Esophagus muscularis mucosa (tissue), 4 donors: ENCODE data around the gene LTBR. TPM values are rescaled to one million over a fixed set of nuclear protein-coding genes. Genes with fewer than 3 reads are reported as not detected.

Source experiments
- DNase-seq: peaks from one replicate; pipeline ENCODE4 v3.0.0-alpha.2; 2017; ENCODE audit errors: extremely low spot score
- H3K27ac ChIP-seq, 4 donors: fragments of 200-600 bp; sonication (generic); replicated peaks in 1 of 4; 1 replicate in 3 of 4; 2 replicates in 1 of 4; pipeline ENCODE4 v1.5.1; 2016 to 2019; ENCODE audit warnings: mild to moderate bottlenecking in 1 of 4
- H3K27me3 ChIP-seq, 4 donors: fragments of 200-600 bp; sonication (generic); one replicate each; pipeline versions ENCODE4 v1.5.1 to v1.6.0; 2016 to 2019
- H3K36me3 ChIP-seq, 4 donors: fragments of 200-600 bp; sonication (generic); one replicate each; pipeline ENCODE4 v1.5.1; 2016 to 2019
- H3K4me1 ChIP-seq, 4 donors: fragments of 200-600 bp; sonication (generic); one replicate each; pipeline ENCODE4 v1.5.1; 2016 to 2019
- H3K4me3 ChIP-seq, 4 donors: fragments of 200-600 bp; sonication (generic); 1 replicate in 2 of 4; 2 replicates in 2 of 4; pipeline ENCODE4 v1.5.1; 2016 to 2019; ENCODE audit warnings: mild to moderate bottlenecking in 4 of 4, moderate library complexity in 1 of 4
- H3K9me3 ChIP-seq, 4 donors: fragments of 200-600 bp; sonication (generic); 1 replicate in 3 of 4; 2 replicates in 1 of 4; pipeline ENCODE4 v1.5.1; 2016 to 2019
- EP300 ChIP-seq: sonication (generic); formaldehyde crosslinking; IDR thresholded peaks from one replicate; pipeline ENCODE4 v1.6.1; 2017; ENCODE audit warnings: antibody characterized with exemption
- POLR2A ChIP-seq: fragments of 450-650 bp; IDR thresholded peaks from one replicate; pipeline ENCODE4 v1.6.1; 2017; ENCODE audit warnings: antibody characterized with exemption, moderate library complexity, mild to moderate bottlenecking, low read depth
- POLR2AphosphoS5 ChIP-seq, 2 donors: sonication (generic); formaldehyde crosslinking; IDR thresholded peaks; one replicate each; pipeline ENCODE4 v1.6.1; 2017; ENCODE audit warnings: antibody characterized with exemption in 2 of 2
- WGBS: methylation state at CpG from one replicate; pipeline ENCODE4 v1.1.5; 2018; 5-methylcytosine and 5-hydroxymethylcytosine counted together
- intact Hi-C: fragments of 100-400 bp; cut with DNase I; formaldehyde crosslinking; loops from one replicate; pipeline ENCODE4 v1.15.1; 2023
- total RNA-seq, 4 donors: library from RNA; depleted of rRNA; stranded (reverse); fragments of >200 nt; gene quantifications; one replicate each; pipeline versions ENCODE4 v1.1.0 to v1.2.1, GENCODE V29; 2016
- TF ChIP-seq, protein P1 (sequence below), 3 experiments: fragments of 200-600 bp in 2 of 3; fragments of 450-650 bp in 1 of 3; sonication (generic) in 2 of 3; IDR thresholded peaks; one replicate each; pipeline ENCODE4 v1.5.1; 2017 to 2019; ENCODE audit warnings: antibody characterized with exemption in 3 of 3, mild to moderate bottlenecking in 2 of 3, moderate library complexity in 1 of 3

LTBR gene
- total RNA-seq, 4 donors from 2014 or later, result 117 to 144 (median 137) TPM

DNA sequence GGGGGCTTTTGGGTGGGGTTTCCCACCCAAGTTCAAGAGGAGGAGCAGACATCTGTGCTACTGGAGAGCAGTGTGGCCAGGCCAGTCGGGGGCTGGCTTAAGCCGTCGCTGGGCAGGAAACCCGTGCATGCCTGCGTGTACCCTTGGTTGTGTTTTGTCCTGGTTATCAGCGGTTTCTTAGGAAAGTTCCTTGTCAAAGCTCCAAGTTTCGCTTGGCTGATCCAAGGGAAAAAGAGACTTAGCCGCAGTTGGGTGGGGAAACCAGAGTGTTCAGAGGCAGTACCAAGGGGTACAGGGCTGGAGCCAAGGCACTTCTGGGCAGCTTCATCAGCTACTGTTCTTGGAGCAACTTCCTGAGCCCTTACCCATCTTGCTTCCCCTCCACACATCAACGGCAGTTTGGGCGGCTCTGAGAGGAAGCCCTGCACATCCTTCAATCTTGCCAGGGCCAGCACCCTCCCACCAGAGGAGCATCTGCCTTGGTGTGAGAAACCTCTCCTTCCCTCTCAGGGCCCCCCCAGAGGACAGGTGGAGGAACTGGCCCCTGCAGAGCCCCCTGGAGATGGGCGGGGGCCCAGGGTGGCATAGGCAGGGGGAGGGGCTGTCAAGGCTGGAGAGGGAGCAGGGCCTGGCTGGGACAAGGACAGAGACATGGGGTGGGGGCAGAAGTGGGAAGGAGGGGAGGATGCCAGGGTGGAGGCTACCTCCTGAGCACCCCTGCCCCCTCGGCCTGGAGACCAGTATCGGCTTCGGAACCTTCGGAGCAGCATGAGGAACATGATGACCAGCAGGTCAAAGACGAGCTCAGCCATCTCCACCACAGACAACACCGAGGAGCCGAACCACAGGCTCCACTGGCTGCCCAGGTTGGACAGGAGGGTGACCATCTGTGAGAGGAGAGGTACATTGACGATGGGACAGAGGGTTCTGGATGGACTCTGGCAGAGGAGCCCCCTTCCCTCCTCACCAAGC lies 36.3 kb upstream of the LTBR start:
- TF ChIP-seq EP300, result no peak
- peak; percentile 48 to 75 for TF ChIP-seq POLR2AphosphoS5 (IDR thresholded peaks at IDR 0.05)
- TF ChIP-seq, protein P1, sequence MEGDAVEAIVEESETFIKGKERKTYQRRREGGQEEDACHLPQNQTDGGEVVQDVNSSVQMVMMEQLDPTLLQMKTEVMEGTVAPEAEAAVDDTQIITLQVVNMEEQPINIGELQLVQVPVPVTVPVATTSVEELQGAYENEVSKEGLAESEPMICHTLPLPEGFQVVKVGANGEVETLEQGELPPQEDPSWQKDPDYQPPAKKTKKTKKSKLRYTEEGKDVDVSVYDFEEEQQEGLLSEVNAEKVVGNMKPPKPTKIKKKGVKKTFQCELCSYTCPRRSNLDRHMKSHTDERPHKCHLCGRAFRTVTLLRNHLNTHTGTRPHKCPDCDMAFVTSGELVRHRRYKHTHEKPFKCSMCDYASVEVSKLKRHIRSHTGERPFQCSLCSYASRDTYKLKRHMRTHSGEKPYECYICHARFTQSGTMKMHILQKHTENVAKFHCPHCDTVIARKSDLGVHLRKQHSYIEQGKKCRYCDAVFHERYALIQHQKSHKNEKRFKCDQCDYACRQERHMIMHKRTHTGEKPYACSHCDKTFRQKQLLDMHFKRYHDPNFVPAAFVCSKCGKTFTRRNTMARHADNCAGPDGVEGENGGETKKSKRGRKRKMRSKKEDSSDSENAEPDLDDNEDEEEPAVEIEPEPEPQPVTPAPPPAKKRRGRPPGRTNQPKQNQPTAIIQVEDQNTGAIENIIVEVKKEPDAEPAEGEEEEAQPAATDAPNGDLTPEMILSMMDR (IDR thresholded peaks at IDR 0.05), result no peak
- peak; percentile 13 for TF ChIP-seq POLR2A
- intact Hi-C loops, result no loop called here
- peak overlapping the region; percentile 12 to 30 (median 16) for H3K4me3 ChIP-seq
- peak overlapping the region; percentile 66 to 93 (median 76) for H3K27ac ChIP-seq
- H3K9me3 ChIP-seq, result no peaks in the 10 kb centered on the region
- H3K36me3 ChIP-seq, result no peaks in the 10 kb centered on the region
- no peaks in the 10 kb centered on the region for H3K27me3 ChIP-seq
- WGBS, result 57% methylated on average over 12 of the region's 19 CpGs
- no peak for DNase-seq
- H3K4me1 ChIP-seq, result peaks cover 47 to 60% (median 56%) of the 10 kb centered on the region in 4 donors

DNA sequence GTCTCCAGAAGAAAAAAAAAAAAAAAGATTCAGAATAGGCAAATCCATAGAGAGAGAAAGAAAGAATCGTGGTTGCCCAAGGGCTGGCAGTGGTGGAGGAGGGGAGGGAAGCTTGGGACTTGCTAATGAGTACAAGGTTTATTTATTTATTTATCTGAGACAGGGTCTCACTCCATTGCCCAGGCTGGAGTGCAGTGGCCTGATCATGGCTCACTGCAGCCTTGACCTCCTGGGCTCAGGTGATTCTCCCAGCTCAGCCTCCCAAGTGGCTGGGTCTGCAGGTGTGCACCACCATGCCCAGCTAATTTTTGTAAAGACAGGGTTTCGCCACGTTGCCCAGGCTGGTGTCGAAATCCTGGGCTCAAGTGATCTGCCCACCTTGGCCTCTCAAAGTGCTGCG lies 32.3 kb upstream of the LTBR start:
- Histone ChIP-seq H3K4me3 (no peak overlapping the region), H3K27me3 (no peaks in the 10 kb centered on the region), H3K36me3 (no peaks in the 10 kb centered on the region), H3K9me3 (no peaks in the 10 kb centered on the region), H3K4me1 (peaks cover 26 to 38% (median 32%) of the 10 kb centered on the region in 4 donors), H3K27ac (peak overlapping the region in 1 of 4 donors; percentile 67)
- TF ChIP-seq, protein P1 (IDR thresholded peaks at IDR 0.05), result no peak
- no peak for TF ChIP-seq POLR2AphosphoS5 (IDR thresholded peaks at IDR 0.05)
- TF ChIP-seq POLR2A, result no peak
- TF ChIP-seq EP300, result no peak
- 82% methylated on average over 5 of the region's 5 CpGs for WGBS
- intact Hi-C loops, result no loop called here
- DNase-seq, result no peak

- no peaks in the 10 kb centered on the region for H3K9me3 ChIP-seq
- no peak for DNase-seq
- H3K36me3 ChIP-seq, result no peaks in the 10 kb centered on the region
- peak overlapping the region; percentile 51 to 67 (median 62) for H3K27ac ChIP-seq
- TF ChIP-seq, protein P1 (IDR thresholded peaks at IDR 0.05), result no peak
- no peak for TF ChIP-seq POLR2A
- TF ChIP-seq EP300, result no peak
- TF ChIP-seq POLR2AphosphoS5 (IDR thresholded peaks at IDR 0.05), result no peak
- WGBS, result 63% methylated on average over 9 of the region's 9 CpGs
- intact Hi-C loops, result no loop called here
- no peaks in the 10 kb centered on the region for H3K27me3 ChIP-seq
- peaks cover 17 to 30% (median 25%) of the 10 kb centered on the region in 4 donors for H3K4me1 ChIP-seq
- no peak overlapping the region for H3K4me3 ChIP-seq
These were observed 31.5 kb upstream of the LTBR start for GRCh38 chr12:6352193-6353173.

GRCh38 chr12:6354495-6355393 lies 29.2 kb upstream of the LTBR start:
- H3K27me3 ChIP-seq, result no peaks in the 10 kb centered on the region
- H3K9me3 ChIP-seq, result no peaks in the 10 kb centered on the region
- peaks cover 10 to 20% (median 15%) of the 10 kb centered on the region in 4 donors for H3K4me1 ChIP-seq
- no peak for DNase-seq
- TF ChIP-seq POLR2AphosphoS5 (IDR thresholded peaks at IDR 0.05) (no peak), POLR2A (no peak), EP300 (no peak)
- TF ChIP-seq, protein P1 (IDR thresholded peaks at IDR 0.05), result no peak
- H3K27ac ChIP-seq, result no peak overlapping the region
- H3K36me3 ChIP-seq, result no peaks in the 10 kb centered on the region
- intact Hi-C loops, result no loop called here
- H3K4me3 ChIP-seq, result no peak overlapping the region
- WGBS, result 95% methylated on average over 10 of the region's 10 CpGs
